HepG2 (cell line): ENCODE measurements around the gene SRCIN1. TPM values are rescaled to one million over a fixed set of nuclear protein-coding genes. Genes with fewer than 3 reads are reported as not detected.
A peak's percentile ranks its signal among the peaks of the same experiment; 100 is the strongest.

Experiments used
- ATAC-seq: fragments of 200-7000 bp; cut with Tn5 transposase; 3 replicates; pipeline ENCODE4 v1.9.1; 2020; ENCODE audit warnings: mild to moderate bottlenecking, moderate library complexity
- BruUV-seq: library from RNA; stranded (reverse); fragments of 400-500 nt; replicated peaks from 2 replicates; lab custom pipeline; 2021; lab: Mats Ljungman, UMichigan
- CTCF ChIA-PET: fragments of 300-600 bp; formaldehyde crosslinking; extraction: SDS; loops from one replicate; lab custom pipeline; 2021; ENCODE audit warnings: low total read pairs, inconsistent platforms, low intra/inter-chr PET ratio; lab: Yijun Ruan, JAX
- POLR2A ChIA-PET: fragments of 350-600 bp; sonication (Branson Sonifier 250); formaldehyde crosslinking; loops from one replicate; lab custom pipeline; 2020; ENCODE audit warnings: antibody characterized with exemption, inconsistent platforms; lab: Yijun Ruan, JAX
- DNase-seq: peaks from one replicate; pipeline ENCODE4 v3.0.0-alpha.2; 2015; ENCODE audit warnings: low spot score
- FAIRE-seq: peaks from 3 replicates; lab custom pipeline; 2011; peaks lifted over from hg19 to GRCh38; lab: Jason Lieb, UNC
- H2AFZ ChIP-seq: one replicate; pipeline ENCODE4 v1.6.1; 2011; ENCODE audit warnings: low read length, inconsistent platforms
- H3K27ac ChIP-seq: fragments of 300-600 bp; 3 replicates; pipeline ENCODE4 v1.8.0; 2011; ENCODE audit warnings: mixed run types, mild to moderate bottlenecking, mixed read lengths, low read length, inconsistent platforms; ENCODE audit not compliant: insufficient read depth; ENCODE audit errors: extremely low read length
- H3K27me3 ChIP-seq, 2 experiments: fragments of 200-600 bp in 1 of 2; 2 replicates in 1 of 2; 3 replicates in 1 of 2; pipeline versions ENCODE4 v1.6.0 to v1.8.0; 2011; ENCODE audit warnings: low read length in 2 of 2, mild to moderate bottlenecking in 2 of 2, moderate library complexity in 2 of 2, inconsistent platforms in 1 of 2; ENCODE audit not compliant: insufficient read depth in 2 of 2, control insufficient read depth in 1 of 2
- H3K36me3 ChIP-seq, 2 experiments: fragments of 200-600 bp in 1 of 2; replicated peaks in 1 of 2; 2 replicates in 1 of 2; 3 replicates in 1 of 2; pipeline versions ENCODE4 v1.5.1 to v1.8.0; 2011; ENCODE audit warnings: low read length in 2 of 2, inconsistent platforms in 1 of 2; ENCODE audit not compliant: insufficient read depth in 2 of 2, control insufficient read depth in 1 of 2
- H3K4me1 ChIP-seq: 2 replicates; pipeline ENCODE4 v1.5.1; 2012; ENCODE audit warnings: low read length, inconsistent platforms; ENCODE audit not compliant: insufficient read depth
- H3K4me2 ChIP-seq: 2 replicates; pipeline ENCODE4 v1.6.0; 2011; ENCODE audit warnings: low read depth, low read length, inconsistent platforms
- H3K4me3 ChIP-seq, 3 experiments: fragments of 200-600 bp in 1 of 3; sonication (generic), shearing (Covaris generic) in 1 of 3; replicated peaks in 1 of 3; 2 replicates each; pipeline ENCODE4 v1.5.1; 2011 to 2016; ENCODE audit warnings: low read length in 3 of 3, inconsistent platforms in 2 of 3, low read depth in 2 of 3, mild to moderate bottlenecking in 2 of 3, control low read depth in 1 of 3, mixed read lengths in 1 of 3; ENCODE audit not compliant: insufficient read depth in 1 of 3
- H3K79me2 ChIP-seq: one replicate; pipeline ENCODE4 v1.6.1; 2011; ENCODE audit warnings: low read length, inconsistent platforms; ENCODE audit not compliant: insufficient read depth
- H3K9ac ChIP-seq: 2 replicates; pipeline ENCODE4 v1.6.0; 2011; ENCODE audit warnings: mild to moderate bottlenecking, low read depth, low read length, inconsistent platforms; ENCODE audit not compliant: insufficient read depth
- H3K9me3 ChIP-seq: 2 replicates; pipeline ENCODE4 v1.5.1; 2012; ENCODE audit warnings: mild to moderate bottlenecking, low read length
- H4K20me1 ChIP-seq: 2 replicates; pipeline ENCODE4 v1.6.0; 2011; ENCODE audit warnings: inconsistent platforms, mild to moderate bottlenecking, low read length, moderate library complexity; ENCODE audit not compliant: insufficient read depth
- CCDC6 ChIP-seq: sonication (generic); formaldehyde crosslinking; IDR thresholded peaks from 2 replicates; pipeline ENCODE4 v1.8.1; 2022; ENCODE audit warnings: mild to moderate bottlenecking, missing genetic modification reagents, moderate library complexity
- FOXC1 ChIP-seq: sonication (generic); formaldehyde crosslinking; IDR thresholded peaks from 2 replicates; pipeline ENCODE4 v1.8.0; 2022; ENCODE audit warnings: mild to moderate bottlenecking, missing genetic modification reagents, borderline replicate concordance
- HNRNPUL1 ChIP-seq: fragments of 200-400 bp; formaldehyde crosslinking; IDR thresholded peaks from 2 replicates; pipeline ENCODE4 v1.6.1; 2017; ENCODE audit warnings: low read depth, mild to moderate bottlenecking, low read length, moderate library complexity
- KDM2A ChIP-seq: sonication (generic); formaldehyde crosslinking; IDR thresholded peaks from 2 replicates; pipeline ENCODE4 v1.4.0; 2020; ENCODE audit warnings: low read depth, missing genetic modification reagents, borderline replicate concordance
- PHF21A ChIP-seq: sonication (generic); formaldehyde crosslinking; IDR thresholded peaks from 2 replicates; pipeline ENCODE4 v1.5.0; 2020; ENCODE audit warnings: mild to moderate bottlenecking, missing genetic modification reagents
- RFX5 ChIP-seq: IDR thresholded peaks from 2 replicates; pipeline ENCODE4 v1.6.1; 2011; ENCODE audit warnings: low read depth, low read length, improper control_type of control experiment
- ZNF263 ChIP-seq: sonication (generic); formaldehyde crosslinking; IDR thresholded peaks from 2 replicates; pipeline ENCODE4 v1.4.0; 2020; ENCODE audit warnings: missing genetic modification reagents
- ZNF33B ChIP-seq: sonication (generic); formaldehyde crosslinking; IDR thresholded peaks from 2 replicates; pipeline ENCODE4 v1.5.1; 2020; ENCODE audit warnings: mild to moderate bottlenecking, missing genetic modification reagents
- ZNF619 ChIP-seq: sonication (generic); formaldehyde crosslinking; IDR thresholded peaks from 2 replicates; pipeline ENCODE4 v1.4.0; 2020; ENCODE audit warnings: mild to moderate bottlenecking, missing genetic modification reagents
- WGBS: methylation state at CpG from one replicate; pipeline ENCODE4 v1.1.6; 2017; ENCODE audit warnings: low lambda C conversion rate; 5-methylcytosine and 5-hydroxymethylcytosine counted together
- in situ Hi-C: cut with HindIII; loops from 2 replicates; pipeline ENCODE4 v1.10.0; 2017; ENCODE audit warnings: low pct_unique_long_range_greater_than_20kb; ENCODE audit not compliant: extremely low pct_ligation_motif_present
- intact Hi-C: fragments of 100-400 bp; cut with micrococcal nuclease; formaldehyde crosslinking; loops from one replicate; pipeline ENCODE4 v1.10.0; 2022; ENCODE audit not compliant: unreplicated experiment
- polyA plus RNA-seq, 8 experiments: library from polyadenylated mRNA; depleted of rRNA in 3 of 8; stranded (reverse) in 7 of 8; unstranded in 1 of 8; fragments of >200 nt; fragmentation: Illumina TruSeq in 4 of 8; extraction: Trizol in 4 of 8; gene quantifications; 2 replicates each; pipeline versions ENCODE4 v1.2.1 to v1.2.3, GENCODE V29; 2011 to 2016; ENCODE audit warnings: low read depth in 4 of 8, missing spikeins in 1 of 8, mixed read lengths in 1 of 8; ENCODE audit not compliant: insufficient read depth in 1 of 8
- total RNA-seq, 5 experiments: library from RNA; depleted of rRNA; stranded (reverse); fragments of >200 nt; fragmentation: Illumina TruSeq; extraction: Trizol; gene quantifications; 2 replicates each; pipeline ENCODE4 v1.2.3, GENCODE V29; 2016; ENCODE audit warnings: low read depth in 1 of 5

SRCIN1 gene
- total and polyA plus RNA-seq, 2 of the 13 experiments (the other 11 are each of a cell fraction or from before 2014, with no cell fraction given), result 1.2 to 9.6 TPM

DNA sequence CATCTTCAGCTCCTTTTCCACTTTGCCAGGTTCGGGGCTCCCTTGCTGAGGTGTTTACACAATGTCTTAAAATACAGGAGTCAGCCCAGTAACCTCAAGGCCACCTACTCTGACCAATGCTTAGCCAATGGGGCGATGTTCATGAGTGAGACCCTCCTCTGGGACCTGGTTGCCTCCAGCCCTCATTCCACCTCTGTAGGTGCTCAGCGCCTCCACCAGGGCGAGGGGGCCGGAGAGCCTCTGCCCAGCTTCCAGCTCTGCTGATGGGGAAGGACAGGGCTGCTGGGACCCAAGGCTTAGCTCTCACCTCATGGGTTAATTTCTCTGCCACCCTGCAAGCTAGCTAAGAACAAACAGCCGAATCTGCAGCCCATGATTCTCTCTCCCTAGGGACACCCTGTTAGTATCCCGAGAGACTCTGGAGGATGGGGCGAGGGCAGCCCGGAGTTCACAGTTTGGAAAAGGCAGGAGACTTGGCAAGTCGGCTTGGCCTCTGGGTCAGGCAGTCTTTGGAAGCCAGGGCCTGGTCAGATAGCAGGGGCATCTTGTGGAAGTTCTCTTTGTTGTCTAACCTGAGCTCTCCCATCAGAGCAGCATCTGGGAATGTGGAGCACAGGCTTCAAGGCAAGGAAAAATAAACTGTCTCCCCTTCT, 16.2 kb downstream of the SRCIN1 start:
- H3K4me1 ChIP-seq, result peaks cover 52% of the 10 kb centered on the region
- FAIRE-seq, result no peak
- H3K4me3 ChIP-seq, result no peak overlapping the region
- ChIA-PET CTCF (interaction anchor here (1.1 kb wide), 1 partner anchor 74 kb away, joined by 3 read pairs; no protein-coding TSS in a partner anchor), POLR2A (interaction anchor here (1.7 kb wide), 1 partner anchor 30 kb away, joined by 5 read pairs; no protein-coding TSS in a partner anchor)
- H4K20me1 ChIP-seq, result peaks cover 5% of the 10 kb centered on the region; the same call in 1 of the 2 replicates
- no peaks in the 10 kb centered on the region for H3K79me2 ChIP-seq
- no peak overlapping the region for H3K9ac ChIP-seq
- H3K9me3 ChIP-seq, result no peaks in the 10 kb centered on the region
- WGBS, result 75% methylated on average over 10 of the region's 10 CpGs
- no peak for DNase-seq
- no peak overlapping the region for H3K4me2 ChIP-seq
- H2AFZ ChIP-seq, result no peak overlapping the region
- in situ Hi-C loops (loop anchor here (5.0 kb wide), 1 partner anchor 37 kb away; no protein-coding TSS in a partner anchor), intact Hi-C loops (no loop called here)
- H3K27me3 ChIP-seq, result peaks cover 0 to 9% of the 10 kb centered on the region in 2 experiments; a peak in 2 of 5 replicates
- TF ChIP-seq CCDC6 (no peak), RFX5 (no peak), HNRNPUL1 (no peak)
- TF ChIP-seq, all 625 proteins: peak for 0
- no peak for ATAC-seq
- BruUV-seq, result no TSS peak
- Histone ChIP-seq H3K36me3 (no peaks in the 10 kb centered on the region), H3K27ac (no peak overlapping the region)

DNA sequence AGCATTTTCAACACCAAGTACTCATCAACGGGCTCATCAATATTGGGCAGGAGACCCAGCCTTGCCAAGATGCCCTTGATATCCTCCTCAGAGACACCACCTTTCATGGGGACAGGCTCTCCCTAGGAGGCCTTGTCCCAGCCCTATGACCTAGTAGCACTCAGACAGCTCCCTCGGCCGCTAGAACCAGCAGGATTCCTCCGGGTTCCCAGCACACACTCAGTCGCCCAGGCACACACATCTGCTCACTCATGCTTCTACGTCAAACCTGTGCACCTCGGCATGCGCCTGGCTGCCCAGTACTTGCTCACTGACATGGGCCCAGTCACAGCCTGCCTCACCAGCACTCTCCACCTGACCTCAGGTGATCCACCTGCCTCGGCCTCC, 17.0 kb downstream of the SRCIN1 start:
- Histone ChIP-seq H3K9me3 (no peaks in the 10 kb centered on the region), H3K27me3 (peaks cover 0 to 9% of the 10 kb centered on the region in 2 experiments; a peak in 2 of 5 replicates), H3K79me2 (no peaks in the 10 kb centered on the region), H3K9ac (no peak overlapping the region), H3K4me1 (peaks cover 60% of the 10 kb centered on the region), H2AFZ (no peak overlapping the region), H3K4me2 (no peak overlapping the region), H3K4me3 (no peak overlapping the region), H4K20me1 (peaks cover 9% of the 10 kb centered on the region; the same call in 1 of the 2 replicates), H3K36me3 (no peaks in the 10 kb centered on the region), H3K27ac (no peak overlapping the region)
- ChIA-PET CTCF (no interaction called here), POLR2A (interaction anchor here (1.0 to 1.7 kb wide), 2 partner anchors 10 to 29 kb away, joined by 3 to 5 read pairs; no protein-coding TSS in a partner anchor)
- FAIRE-seq (no peak), ATAC-seq (no peak), DNase-seq (no peak)
- no TSS peak for BruUV-seq
- intact Hi-C loops (no loop called here), in situ Hi-C loops (loop anchor here (5.0 kb wide), 1 partner anchor 36 kb away; no protein-coding TSS in a partner anchor)
- WGBS, result 66% methylated on average over 9 of the region's 9 CpGs
- TF ChIP-seq ZNF263 (CRISPR knock-in tag) (no peak), FOXC1 (CRISPR knock-in tag) (no peak), PHF21A (CRISPR knock-in tag) (no peak), ZNF619 (CRISPR knock-in tag) (no peak), ZNF33B (no peak), KDM2A (CRISPR knock-in tag) (0 out of 2 replicates have a peak, but pooled peaks have one; percentile 11)
